HUES6 (cell line): ENCODE data around the gene SPRY1.

ENCODE experiments used
- H3K27ac ChIP-seq: 2 replicates; pipeline ENCODE4 v1.7.0; 2013; ENCODE audit warnings: low read depth, mild to moderate bottlenecking, low read length, inconsistent platforms
- H3K27me3 ChIP-seq: 2 replicates; pipeline ENCODE4 v1.6.1; 2013; ENCODE audit warnings: low read length; ENCODE audit not compliant: control insufficient read depth, insufficient read depth
- H3K36me3 ChIP-seq: 2 replicates; pipeline ENCODE4 v1.6.1; 2013; ENCODE audit warnings: low read length; ENCODE audit not compliant: control insufficient read depth, insufficient read depth
- H3K4me1 ChIP-seq: 2 replicates; pipeline ENCODE4 v1.6.1; 2013; ENCODE audit warnings: low read length; ENCODE audit not compliant: control insufficient read depth, insufficient read depth
- H3K4me3 ChIP-seq: 2 replicates; pipeline ENCODE4 v1.5.1; 2013; ENCODE audit warnings: low read depth, low read length
- H3K9ac ChIP-seq: one replicate; pipeline ENCODE4 v1.6.1; 2013; ENCODE audit warnings: mild to moderate bottlenecking, low read length
- H3K9me3 ChIP-seq: 2 replicates; pipeline ENCODE4 v1.6.1; 2013; ENCODE audit warnings: low read depth, low read length; ENCODE audit not compliant: control insufficient read depth, insufficient read depth

The SPRY1 gene

DNA sequence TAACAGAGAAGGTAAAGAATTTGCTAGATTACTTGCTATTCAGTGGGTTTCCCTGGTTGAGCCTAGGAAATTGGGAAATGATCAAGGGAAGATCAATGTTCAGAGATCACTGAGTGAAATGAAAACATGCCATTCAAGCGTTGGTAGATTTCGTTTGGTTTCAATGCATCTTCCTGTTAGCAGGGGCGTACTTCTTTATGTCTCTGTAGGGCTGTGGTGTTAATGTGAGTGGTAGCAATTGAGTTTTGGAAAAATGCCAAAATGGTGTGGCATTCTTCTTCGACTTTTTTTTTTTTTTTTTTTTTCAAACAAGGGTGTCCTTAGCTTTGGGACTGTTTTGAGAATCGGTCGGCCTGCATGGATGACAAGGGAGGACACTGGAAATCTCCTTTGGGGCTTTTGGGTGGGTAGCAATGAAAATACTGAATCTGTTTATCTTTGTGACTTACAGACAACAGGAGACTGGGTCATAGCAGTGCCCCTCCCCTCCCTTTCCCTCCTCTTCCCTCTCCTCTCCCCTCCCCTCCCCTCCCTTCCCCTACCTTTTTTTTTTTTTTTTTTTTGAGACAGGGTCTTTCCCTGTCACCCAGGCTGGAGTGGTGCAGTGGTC, 50.4 kb downstream of the SPRY1 start:
- no peak overlapping the region for H3K9ac ChIP-seq
- H3K9me3 ChIP-seq: no peaks in the 10 kb centered on the region
- no peak overlapping the region for H3K4me3 ChIP-seq
- no peak overlapping the region for H3K27ac ChIP-seq
- no peaks in the 10 kb centered on the region for H3K36me3 ChIP-seq
- no peaks in the 10 kb centered on the region for H3K27me3 ChIP-seq
- peaks cover 23% of the 10 kb centered on the region for H3K4me1 ChIP-seq

DNA sequence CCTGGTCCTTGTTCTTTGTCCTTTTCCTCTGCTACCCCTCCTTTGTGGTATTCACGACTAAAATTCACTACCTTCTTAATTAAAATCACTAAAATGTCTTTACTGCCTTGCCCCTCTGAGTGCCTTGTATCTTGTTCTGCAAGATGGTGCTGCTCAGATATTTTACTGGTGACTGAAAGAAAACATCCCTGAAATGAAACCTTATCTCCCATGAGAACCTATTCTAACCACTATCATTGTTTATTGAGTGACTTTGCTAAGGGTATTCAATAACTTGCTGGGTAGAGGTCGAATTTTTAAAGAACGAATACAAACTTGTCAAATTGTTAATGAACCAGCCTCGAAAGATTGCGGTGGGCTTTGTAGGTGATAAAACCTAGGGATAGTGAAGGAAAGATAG, 52.8 kb downstream of the SPRY1 start:
- Histone ChIP-seq H3K36me3 (no peaks in the 10 kb centered on the region), H3K27ac (no peak overlapping the region), H3K9me3 (no peaks in the 10 kb centered on the region), H3K27me3 (no peaks in the 10 kb centered on the region), H3K4me1 (peaks cover 11% of the 10 kb centered on the region), H3K9ac (no peak overlapping the region), H3K4me3 (no peak overlapping the region)

DNA sequence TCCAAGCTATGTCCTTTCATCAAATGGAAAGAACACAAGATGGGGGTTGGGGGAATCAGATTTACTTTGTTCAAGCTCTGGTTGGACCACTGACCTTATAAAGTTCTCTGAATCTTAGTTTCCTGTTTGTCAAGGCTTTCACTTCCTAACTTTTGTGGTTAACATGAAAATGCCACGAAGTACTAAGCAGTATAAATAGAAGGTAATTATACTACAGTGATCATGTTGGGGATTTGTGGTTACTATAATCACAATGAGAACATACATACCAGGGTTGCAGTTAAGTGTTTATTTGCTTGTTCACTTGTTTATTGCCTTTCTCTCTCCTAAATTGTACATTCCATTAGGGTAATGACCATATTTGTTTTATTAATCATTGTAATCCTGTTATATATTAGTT, 53.2 kb downstream of the SPRY1 start:
- Histone ChIP-seq H3K4me1 (peaks cover 11% of the 10 kb centered on the region), H3K9me3 (no peaks in the 10 kb centered on the region), H3K9ac (no peak overlapping the region), H3K27me3 (no peaks in the 10 kb centered on the region), H3K4me3 (no peak overlapping the region), H3K36me3 (no peaks in the 10 kb centered on the region), H3K27ac (no peak overlapping the region)

DNA sequence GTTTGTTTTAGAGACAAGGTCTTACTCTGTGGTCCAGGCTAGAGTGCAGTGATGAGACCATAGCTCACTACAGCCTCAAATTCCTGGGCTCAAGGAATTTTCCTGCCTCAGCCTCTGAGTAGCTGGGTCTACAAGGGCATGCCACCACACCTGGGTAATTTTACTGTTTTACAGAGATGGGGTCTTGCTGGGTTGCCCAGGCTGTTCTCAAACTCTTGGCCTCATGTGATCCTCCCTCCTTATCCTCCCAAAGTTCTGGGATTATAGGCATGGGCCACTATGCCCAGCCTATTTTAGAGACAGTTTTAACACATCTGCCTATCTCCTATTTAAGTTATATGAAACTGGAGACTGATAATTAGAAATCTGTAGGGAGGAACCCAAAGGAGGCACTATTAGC, 53.8 kb downstream of the SPRY1 start:
- H3K4me1 ChIP-seq: peaks cover 11% of the 10 kb centered on the region
- H3K27ac ChIP-seq: no peak overlapping the region
- no peak overlapping the region for H3K4me3 ChIP-seq
- no peaks in the 10 kb centered on the region for H3K9me3 ChIP-seq
- no peak overlapping the region for H3K9ac ChIP-seq
- no peaks in the 10 kb centered on the region for H3K36me3 ChIP-seq
- no peaks in the 10 kb centered on the region for H3K27me3 ChIP-seq

DNA sequence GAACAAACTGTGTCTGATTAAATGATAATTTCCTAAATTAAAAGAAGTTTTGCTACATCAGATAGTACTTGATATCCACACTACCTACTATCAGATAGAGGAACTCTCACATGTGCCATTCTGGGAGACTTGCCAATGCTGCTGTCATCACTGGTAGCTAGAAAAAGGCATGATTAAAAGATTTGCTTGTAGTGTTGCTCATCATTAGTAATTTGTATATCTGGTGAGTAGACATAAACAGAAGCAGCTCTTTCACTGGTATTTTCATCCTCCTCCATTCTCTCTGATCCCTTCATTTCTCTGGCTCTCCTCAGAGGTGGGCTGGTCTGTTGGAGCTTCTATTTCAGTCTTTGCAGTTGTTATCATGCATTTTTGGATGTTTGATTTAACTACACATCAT, 56.0 kb downstream of the SPRY1 start:
- Histone ChIP-seq H3K9me3 (no peaks in the 10 kb centered on the region), H3K4me1 (peaks cover 6% of the 10 kb centered on the region; the same call in 1 of the 2 replicates), H3K27ac (no peak overlapping the region), H3K27me3 (no peaks in the 10 kb centered on the region), H3K4me3 (no peak overlapping the region), H3K36me3 (no peaks in the 10 kb centered on the region), H3K9ac (no peak overlapping the region)

DNA sequence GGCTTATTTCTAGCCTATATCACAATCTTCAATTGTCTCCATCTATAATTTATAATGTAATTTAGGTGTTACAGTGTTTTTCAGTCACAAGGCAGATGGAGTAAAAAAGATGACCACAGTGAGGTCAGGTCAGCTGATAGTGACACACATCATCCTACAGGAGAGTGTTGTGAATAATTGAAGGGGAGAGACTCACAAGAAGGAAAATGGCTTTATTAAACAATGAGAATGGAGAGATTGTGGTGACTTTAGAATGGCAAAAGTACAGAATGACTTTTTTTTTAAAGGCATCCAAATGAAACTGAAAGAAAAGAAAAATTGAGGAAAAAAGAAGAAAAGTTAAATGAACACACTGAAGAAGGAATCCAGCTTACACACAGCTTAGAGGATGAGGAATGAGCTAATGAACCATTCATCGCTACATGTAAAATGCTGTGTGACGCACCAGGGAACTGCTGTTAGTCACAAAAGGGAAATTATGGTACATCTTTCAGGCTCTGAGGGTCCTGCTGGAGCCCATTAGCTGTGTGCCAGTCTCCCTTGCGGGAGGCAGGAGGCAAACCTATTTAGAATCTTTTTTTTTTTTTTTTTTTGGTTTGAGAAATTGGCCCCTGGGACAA, 56.6 kb downstream of the SPRY1 start:
- Histone ChIP-seq H3K9me3 (no peaks in the 10 kb centered on the region), H3K27ac (no peak overlapping the region), H3K4me3 (no peak overlapping the region), H3K36me3 (no peaks in the 10 kb centered on the region), H3K9ac (no peak overlapping the region), H3K4me1 (peaks cover 6% of the 10 kb centered on the region; the same call in 1 of the 2 replicates), H3K27me3 (no peaks in the 10 kb centered on the region)
